ENCODE measurements around the gene TMEM200A.
A peak's percentile ranks its signal among the peaks of the same experiment; 100 is the strongest.

TMEM200A gene

DNA sequence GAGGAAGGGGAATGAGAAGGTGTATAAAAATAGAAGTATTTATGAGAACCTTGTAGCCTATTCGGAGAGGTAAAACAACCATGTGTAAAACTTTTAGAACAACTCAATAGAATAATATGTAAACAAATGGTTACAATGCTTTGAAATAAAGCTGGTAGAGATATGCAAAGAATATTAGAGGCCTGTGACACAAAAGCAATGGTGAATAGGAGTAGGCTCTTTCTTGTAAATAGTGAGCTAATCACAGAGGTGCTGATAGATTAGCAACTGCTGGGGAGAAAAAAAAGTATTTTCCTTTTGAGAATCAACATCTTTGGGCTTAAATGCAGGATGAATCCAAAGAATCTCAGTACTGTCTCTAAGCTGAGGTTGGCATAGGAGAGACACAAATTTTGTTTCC is 7.0 kb downstream of the TMEM200A start:
- no peak overlapping the region for H3K4me3 ChIP-seq (ENCODE audit: low read depth in 1 of 2, low read length in 2 of 2)
- no peak overlapping the region for H3K9ac ChIP-seq (ENCODE audit: low read depth, low read length)
- H3K36me3 ChIP-seq (ENCODE audit: insufficient read depth, low read length) = no peaks in the 10 kb centered on the region
- H4K20me1 ChIP-seq (ENCODE audit: insufficient read depth, low read length) = no peaks in the 10 kb centered on the region
- no peaks in the 10 kb centered on the region for H3K4me1 ChIP-seq (ENCODE audit: insufficient read depth, low read length)
- no peak overlapping the region for H3K27ac ChIP-seq (ENCODE audit: low read length)
- no peak overlapping the region for H2AFZ ChIP-seq (ENCODE audit: low read depth, low read length)
- ATAC-seq (ENCODE audit: insufficient read depth, low read depth) (no peak), DNase-seq (no peak)
- TF ChIP-seq EZH2 (IDR thresholded peaks at IDR 0.05; ENCODE audit: borderline replicate concordance, low read depth, low read length, severe bottlenecking) = no peak
- TF ChIP-seq, protein P1, sequence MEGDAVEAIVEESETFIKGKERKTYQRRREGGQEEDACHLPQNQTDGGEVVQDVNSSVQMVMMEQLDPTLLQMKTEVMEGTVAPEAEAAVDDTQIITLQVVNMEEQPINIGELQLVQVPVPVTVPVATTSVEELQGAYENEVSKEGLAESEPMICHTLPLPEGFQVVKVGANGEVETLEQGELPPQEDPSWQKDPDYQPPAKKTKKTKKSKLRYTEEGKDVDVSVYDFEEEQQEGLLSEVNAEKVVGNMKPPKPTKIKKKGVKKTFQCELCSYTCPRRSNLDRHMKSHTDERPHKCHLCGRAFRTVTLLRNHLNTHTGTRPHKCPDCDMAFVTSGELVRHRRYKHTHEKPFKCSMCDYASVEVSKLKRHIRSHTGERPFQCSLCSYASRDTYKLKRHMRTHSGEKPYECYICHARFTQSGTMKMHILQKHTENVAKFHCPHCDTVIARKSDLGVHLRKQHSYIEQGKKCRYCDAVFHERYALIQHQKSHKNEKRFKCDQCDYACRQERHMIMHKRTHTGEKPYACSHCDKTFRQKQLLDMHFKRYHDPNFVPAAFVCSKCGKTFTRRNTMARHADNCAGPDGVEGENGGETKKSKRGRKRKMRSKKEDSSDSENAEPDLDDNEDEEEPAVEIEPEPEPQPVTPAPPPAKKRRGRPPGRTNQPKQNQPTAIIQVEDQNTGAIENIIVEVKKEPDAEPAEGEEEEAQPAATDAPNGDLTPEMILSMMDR (IDR thresholded peaks at IDR 0.05; ENCODE audit: borderline replicate concordance, extremely low read depth, low read length, poor library complexity, severe bottlenecking) = no peak
- no peaks in the 10 kb centered on the region for H3K27me3 ChIP-seq (ENCODE audit: insufficient read depth, low read length, poor library complexity)
- H3K4me2 ChIP-seq (ENCODE audit: insufficient read depth, low read length) = no peak overlapping the region
- no peaks in the 10 kb centered on the region for H3K9me3 ChIP-seq (ENCODE audit: insufficient read depth, low read length, severe bottlenecking)
- no peaks in the 10 kb centered on the region for H3K79me2 ChIP-seq (ENCODE audit: insufficient read depth, low read length)

DNA sequence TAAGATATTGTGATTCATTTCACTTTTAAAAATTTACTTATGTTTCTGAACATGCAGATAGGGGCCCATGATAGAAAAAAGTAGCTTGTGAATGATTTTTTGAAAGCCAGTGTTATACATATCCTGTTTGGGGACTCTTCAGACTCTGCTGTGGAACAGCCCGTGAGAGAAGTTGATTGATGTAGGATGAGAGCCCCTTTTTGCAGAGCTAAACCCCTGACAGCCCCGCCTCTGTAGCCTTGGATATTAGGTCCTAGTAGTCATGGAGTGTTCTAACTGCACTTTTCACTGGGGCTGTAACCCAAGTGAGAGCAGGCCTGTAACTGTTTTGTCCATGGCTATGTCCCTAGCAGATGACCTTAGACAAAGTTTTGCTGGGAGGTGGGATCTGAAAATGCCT is 8.2 kb downstream of the TMEM200A start:
- Histone ChIP-seq H4K20me1 (ENCODE audit: insufficient read depth, low read length) (no peaks in the 10 kb centered on the region), H3K4me2 (ENCODE audit: insufficient read depth, low read length) (no peak overlapping the region), H3K4me1 (ENCODE audit: insufficient read depth, low read length) (no peaks in the 10 kb centered on the region), H3K4me3 (ENCODE audit: low read depth in 1 of 2, low read length in 2 of 2) (no peak overlapping the region), H3K9ac (ENCODE audit: low read depth, low read length) (no peak overlapping the region), H3K27me3 (ENCODE audit: insufficient read depth, low read length, poor library complexity) (no peaks in the 10 kb centered on the region), H3K9me3 (ENCODE audit: insufficient read depth, low read length, severe bottlenecking) (no peaks in the 10 kb centered on the region), H3K79me2 (ENCODE audit: insufficient read depth, low read length) (no peaks in the 10 kb centered on the region), H3K27ac (ENCODE audit: low read length) (no peak overlapping the region), H2AFZ (ENCODE audit: low read depth, low read length) (no peak overlapping the region), H3K36me3 (ENCODE audit: insufficient read depth, low read length) (no peaks in the 10 kb centered on the region)
- TF ChIP-seq, protein P1 (IDR thresholded peaks at IDR 0.05; ENCODE audit: borderline replicate concordance, extremely low read depth, low read length, poor library complexity, severe bottlenecking) = no peak
- TF ChIP-seq EZH2 (IDR thresholded peaks at IDR 0.05; ENCODE audit: borderline replicate concordance, low read depth, low read length, severe bottlenecking) = no peak
- peak; percentile 82 for ATAC-seq (ENCODE audit: insufficient read depth, low read depth)
- peak; percentile 30 for DNase-seq

DNA sequence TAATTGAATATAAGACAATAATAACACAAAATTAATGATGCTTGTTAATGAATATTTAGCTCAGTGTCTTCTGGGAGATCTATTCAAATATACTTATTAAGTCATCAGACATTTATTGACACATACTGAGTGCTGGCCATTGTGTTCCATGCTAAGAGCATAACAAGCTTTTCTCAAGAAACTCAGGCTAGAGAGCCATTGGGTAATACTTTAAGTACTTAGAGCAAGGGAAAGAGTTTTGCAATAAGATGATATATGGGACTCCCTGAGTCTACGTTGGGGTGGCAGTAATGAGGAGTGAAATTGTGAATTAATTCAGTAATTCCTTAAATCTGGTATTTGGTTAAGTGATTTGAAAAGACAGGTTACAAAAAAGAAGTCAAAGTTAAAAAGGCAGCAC is 11.1 kb downstream of the TMEM200A start:
- Histone ChIP-seq H3K36me3 (ENCODE audit: insufficient read depth, low read length) (no peaks in the 10 kb centered on the region), H2AFZ (ENCODE audit: low read depth, low read length) (no peak overlapping the region), H4K20me1 (ENCODE audit: insufficient read depth, low read length) (no peaks in the 10 kb centered on the region), H3K4me3 (ENCODE audit: low read depth in 1 of 2, low read length in 2 of 2) (no peak overlapping the region), H3K9ac (ENCODE audit: low read depth, low read length) (no peak overlapping the region), H3K4me2 (ENCODE audit: insufficient read depth, low read length) (no peak overlapping the region), H3K9me3 (ENCODE audit: insufficient read depth, low read length, severe bottlenecking) (no peaks in the 10 kb centered on the region), H3K27ac (ENCODE audit: low read length) (no peak overlapping the region), H3K27me3 (ENCODE audit: insufficient read depth, low read length, poor library complexity) (no peaks in the 10 kb centered on the region), H3K4me1 (ENCODE audit: insufficient read depth, low read length) (peaks cover 15% of the 10 kb centered on the region), H3K79me2 (ENCODE audit: insufficient read depth, low read length) (no peaks in the 10 kb centered on the region)
- no peak for TF ChIP-seq EZH2 (IDR thresholded peaks at IDR 0.05; ENCODE audit: borderline replicate concordance, low read depth, low read length, severe bottlenecking)
- DNase-seq = no peak
- ATAC-seq (ENCODE audit: insufficient read depth, low read depth) = no peak

DNA sequence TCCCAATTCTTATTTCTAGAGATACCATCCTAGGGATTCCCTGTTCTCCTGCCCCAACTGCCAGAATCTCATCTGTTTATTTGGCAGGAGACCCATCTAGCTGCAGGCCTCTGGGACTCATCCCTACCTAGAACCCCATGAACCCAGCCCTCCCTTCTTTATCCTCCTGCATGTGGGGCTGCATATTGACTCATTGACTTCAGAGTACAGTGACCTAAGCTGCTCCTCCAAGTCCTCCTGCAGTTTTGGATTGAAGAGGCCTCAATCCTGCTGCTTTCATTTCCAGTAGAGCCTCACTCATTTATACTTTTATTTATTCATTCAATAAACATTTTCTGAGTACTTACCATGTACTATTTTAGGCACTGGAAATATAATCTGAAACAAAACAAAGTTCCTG is 11.6 kb downstream of the TMEM200A start:
- Histone ChIP-seq H3K4me3 (ENCODE audit: low read depth in 1 of 2, low read length in 2 of 2) (no peak overlapping the region), H3K36me3 (ENCODE audit: insufficient read depth, low read length) (no peaks in the 10 kb centered on the region), H4K20me1 (ENCODE audit: insufficient read depth, low read length) (no peaks in the 10 kb centered on the region), H3K79me2 (ENCODE audit: insufficient read depth, low read length) (no peaks in the 10 kb centered on the region), H3K4me2 (ENCODE audit: insufficient read depth, low read length) (no peak overlapping the region), H3K9ac (ENCODE audit: low read depth, low read length) (no peak overlapping the region), H3K9me3 (ENCODE audit: insufficient read depth, low read length, severe bottlenecking) (no peaks in the 10 kb centered on the region), H3K27me3 (ENCODE audit: insufficient read depth, low read length, poor library complexity) (no peaks in the 10 kb centered on the region), H3K27ac (ENCODE audit: low read length) (no peak overlapping the region), H3K4me1 (ENCODE audit: insufficient read depth, low read length) (peaks cover 19% of the 10 kb centered on the region), H2AFZ (ENCODE audit: low read depth, low read length) (no peak overlapping the region)
- TF ChIP-seq, protein P1 (IDR thresholded peaks at IDR 0.05; ENCODE audit: borderline replicate concordance, extremely low read depth, low read length, poor library complexity, severe bottlenecking) = no peak
- no peak for TF ChIP-seq EZH2 (IDR thresholded peaks at IDR 0.05; ENCODE audit: borderline replicate concordance, low read depth, low read length, severe bottlenecking)
- ATAC-seq (ENCODE audit: insufficient read depth, low read depth) (no peak), DNase-seq (no peak)

Data from DND-41 (cell line).